Activated naive CD8-positive, alpha-beta T cell (primary cell): ENCODE measurements around the gene BABAM2.
"Not testable (repeated sequence)": the region's sequence is repeated elsewhere in the genome, so short reads cannot be mapped to it uniquely, and the experiment has no call there.

ENCODE experiments used
- H3K27ac Mint-ChIP-seq: one replicate; pipeline ENCODE4 v1.8.0; 2021; ENCODE audit warnings: mixed read lengths
- H3K27me3 Mint-ChIP-seq: one replicate; pipeline ENCODE4 v1.8.0; 2021; ENCODE audit warnings: mixed read lengths
- H3K36me3 Mint-ChIP-seq: one replicate; pipeline ENCODE4 v1.8.0; 2021; ENCODE audit warnings: mixed read lengths
- H3K4me1 Mint-ChIP-seq: one replicate; pipeline ENCODE4 v1.8.0; 2021; ENCODE audit warnings: low read depth, mixed read lengths
- H3K4me3 Mint-ChIP-seq: one replicate; pipeline ENCODE4 v1.8.0; 2021; ENCODE audit warnings: mild to moderate bottlenecking, mixed read lengths
- H3K9me3 Mint-ChIP-seq: one replicate; pipeline ENCODE4 v1.8.0; 2021; ENCODE audit warnings: low read depth, mixed read lengths

The BABAM2 gene

DNA sequence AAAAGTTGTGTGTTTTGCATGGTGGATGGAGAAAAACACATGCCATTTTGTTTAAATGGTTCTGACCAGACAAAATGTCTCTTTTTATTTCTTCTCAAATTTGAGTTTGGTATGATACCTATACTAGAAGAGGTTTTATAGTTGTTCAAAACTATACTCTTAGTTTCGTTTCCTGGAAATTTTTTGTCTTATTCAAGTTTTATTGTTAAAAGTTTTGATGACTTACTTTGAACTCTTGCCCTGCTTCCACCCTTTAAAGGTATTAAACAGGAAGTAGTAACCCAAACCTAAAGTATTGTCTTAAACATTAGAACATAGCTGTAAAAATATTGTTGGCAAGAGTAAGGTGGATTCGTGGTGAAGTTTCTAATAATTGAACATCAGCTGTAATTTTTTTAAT is 98.2 kb downstream of the BABAM2 start:
- peak overlapping the region; percentile 88 for H3K27ac Mint-ChIP-seq
- H3K36me3 Mint-ChIP-seq = peaks cover 20% of the 10 kb centered on the region
- no peaks in the 10 kb centered on the region for H3K9me3 Mint-ChIP-seq

DNA sequence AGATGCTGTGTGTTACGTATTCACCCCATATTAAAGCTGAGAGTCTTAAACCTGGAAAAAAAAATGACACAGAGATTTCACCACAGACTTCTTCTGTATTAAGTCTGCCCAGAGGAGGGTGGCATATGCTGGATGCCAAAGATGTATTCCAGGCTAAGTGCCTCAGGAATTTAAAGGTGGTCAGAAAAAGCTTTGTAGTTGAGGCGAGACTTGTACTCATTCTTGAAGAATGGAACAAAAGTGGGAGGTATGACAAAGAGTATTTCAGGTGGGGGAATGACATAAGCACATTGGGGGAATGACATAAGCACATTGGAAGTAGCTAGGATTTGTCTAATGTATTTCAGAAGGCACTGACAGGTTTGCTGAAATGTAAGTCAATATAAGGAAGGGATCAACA is 98.6 kb downstream of the BABAM2 start:
- Mint-ChIP-seq H3K36me3 (peaks cover 21% of the 10 kb centered on the region), H3K4me3 (no peak overlapping the region), H3K27me3 (no peaks in the 10 kb centered on the region), H3K4me1 (peaks cover 40% of the 10 kb centered on the region), H3K27ac (peak overlapping the region; percentile 88), H3K9me3 (no peaks in the 10 kb centered on the region)

More for the DNA sequence above, 98.2 kb downstream of the BABAM2 start:
- no peaks in the 10 kb centered on the region for H3K27me3 Mint-ChIP-seq
- H3K4me1 Mint-ChIP-seq = peaks cover 40% of the 10 kb centered on the region
- H3K4me3 Mint-ChIP-seq = peak overlapping the region; percentile 69

- no peak overlapping the region for H3K4me3 Mint-ChIP-seq
- no peaks in the 10 kb centered on the region for H3K27me3 Mint-ChIP-seq
- H3K27ac Mint-ChIP-seq = no peak overlapping the region
- H3K4me1 Mint-ChIP-seq = peaks cover 40% of the 10 kb centered on the region
- H3K9me3 Mint-ChIP-seq = peaks cover 4% of the 10 kb centered on the region
- H3K36me3 Mint-ChIP-seq = peaks cover 25% of the 10 kb centered on the region
Observed at GRCh38 chr2:27990030-27990590, 99.6 kb downstream of the BABAM2 start.

- Mint-ChIP-seq H3K27me3 (no peaks in the 10 kb centered on the region), H3K36me3 (peaks cover 28% of the 10 kb centered on the region), H3K27ac (no peak overlapping the region), H3K9me3 (peaks cover 4% of the 10 kb centered on the region), H3K4me1 (peaks cover 36% of the 10 kb centered on the region), H3K4me3 (no peak overlapping the region)
Observed at GRCh38 chr2:27991146-27991545, 100.6 kb downstream of the BABAM2 start.

GRCh38 chr2:27992787-27993401 is 102.4 kb downstream of the BABAM2 start:
- no peak overlapping the region for H3K4me3 Mint-ChIP-seq
- peaks cover 25% of the 10 kb centered on the region for H3K4me1 Mint-ChIP-seq
- peaks cover 30% of the 10 kb centered on the region for H3K36me3 Mint-ChIP-seq
- peaks cover 4% of the 10 kb centered on the region for H3K9me3 Mint-ChIP-seq
- H3K27me3 Mint-ChIP-seq = no peaks in the 10 kb centered on the region
- H3K27ac Mint-ChIP-seq = no peak overlapping the region

DNA sequence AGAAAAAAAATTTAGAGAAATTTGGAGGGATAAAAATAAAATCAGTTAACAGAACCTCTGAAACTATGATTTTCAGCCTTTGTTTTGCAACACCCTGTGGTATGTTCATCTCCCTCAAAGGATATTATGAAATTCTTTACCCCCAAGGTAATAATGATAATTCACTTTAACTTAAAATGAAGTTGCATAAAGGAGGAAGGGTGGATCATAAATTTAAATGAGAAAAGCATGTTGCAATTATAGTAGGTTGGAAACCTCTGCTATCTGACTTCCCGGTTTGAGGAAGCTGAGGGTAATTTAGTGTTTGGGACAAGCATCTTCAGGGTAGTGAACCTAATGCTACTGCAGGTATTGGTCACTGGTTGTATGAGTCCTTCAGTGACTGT is 102.9 kb downstream of the BABAM2 start:
- Mint-ChIP-seq H3K4me1 (peaks cover 21% of the 10 kb centered on the region), H3K9me3 (peaks cover 4% of the 10 kb centered on the region), H3K27me3 (no peaks in the 10 kb centered on the region), H3K4me3 (no peak overlapping the region), H3K36me3 (peaks cover 30% of the 10 kb centered on the region), H3K27ac (no peak overlapping the region)

GRCh38 chr2:27993950-27994728 is 103.6 kb downstream of the BABAM2 start:
- H3K4me3 Mint-ChIP-seq = no peak overlapping the region
- no peak overlapping the region for H3K27ac Mint-ChIP-seq
- peaks cover 4% of the 10 kb centered on the region for H3K9me3 Mint-ChIP-seq
- H3K36me3 Mint-ChIP-seq = peaks cover 29% of the 10 kb centered on the region
- H3K4me1 Mint-ChIP-seq = peaks cover 18% of the 10 kb centered on the region
- no peaks in the 10 kb centered on the region for H3K27me3 Mint-ChIP-seq

DNA sequence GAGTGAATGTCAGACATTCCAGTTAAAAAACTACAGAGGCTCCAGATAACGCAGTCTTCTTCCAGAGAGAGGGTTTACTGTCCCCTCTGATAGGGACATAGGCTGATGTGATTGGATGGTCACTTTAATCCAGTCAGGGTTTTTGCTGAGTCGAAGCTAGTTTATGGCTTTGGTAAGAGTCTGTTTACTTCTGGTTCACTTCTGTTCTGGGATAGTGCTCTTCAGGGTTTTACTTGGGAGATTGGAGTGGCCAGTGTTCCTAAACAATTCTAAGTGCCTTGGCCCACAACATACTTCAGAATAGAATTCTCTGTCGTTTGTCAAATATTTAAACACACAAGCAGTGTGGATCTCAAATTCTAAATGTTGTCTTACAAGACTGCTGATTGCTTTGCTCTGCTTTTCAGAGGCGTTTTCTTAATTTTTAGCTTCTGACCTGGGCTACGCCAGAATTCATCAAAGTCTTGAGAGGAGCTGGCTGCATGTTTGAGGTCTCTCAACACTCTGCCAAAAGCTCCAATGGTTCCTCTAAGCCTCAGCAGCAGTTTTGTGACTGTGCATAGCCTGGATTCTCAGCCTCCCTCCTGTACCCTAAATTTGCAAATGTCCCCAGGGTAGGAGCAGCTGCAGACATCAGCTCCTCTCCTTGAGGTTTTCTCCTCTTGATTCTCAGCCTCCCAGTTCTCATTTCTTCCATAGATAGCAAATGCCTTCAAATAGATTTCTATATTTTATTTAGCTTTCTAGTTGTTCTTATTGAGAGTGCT is 105.8 kb downstream of the BABAM2 start:
- peaks cover 4% of the 10 kb centered on the region for H3K9me3 Mint-ChIP-seq
- H3K27me3 Mint-ChIP-seq = no peaks in the 10 kb centered on the region
- no peak overlapping the region for H3K27ac Mint-ChIP-seq
- H3K4me1 Mint-ChIP-seq = peaks cover 10% of the 10 kb centered on the region
- H3K4me3 Mint-ChIP-seq = no peak overlapping the region
- H3K36me3 Mint-ChIP-seq = peaks cover 21% of the 10 kb centered on the region

- Mint-ChIP-seq H3K9me3 (no peaks in the 10 kb centered on the region), H3K4me3 (no peak overlapping the region), H3K36me3 (peaks cover 5% of the 10 kb centered on the region), H3K27ac (no peak overlapping the region), H3K27me3 (no peaks in the 10 kb centered on the region), H3K4me1 (peaks cover 21% of the 10 kb centered on the region)
Observed at GRCh38 chr2:28000287-28000686, 109.8 kb downstream of the BABAM2 start.

DNA sequence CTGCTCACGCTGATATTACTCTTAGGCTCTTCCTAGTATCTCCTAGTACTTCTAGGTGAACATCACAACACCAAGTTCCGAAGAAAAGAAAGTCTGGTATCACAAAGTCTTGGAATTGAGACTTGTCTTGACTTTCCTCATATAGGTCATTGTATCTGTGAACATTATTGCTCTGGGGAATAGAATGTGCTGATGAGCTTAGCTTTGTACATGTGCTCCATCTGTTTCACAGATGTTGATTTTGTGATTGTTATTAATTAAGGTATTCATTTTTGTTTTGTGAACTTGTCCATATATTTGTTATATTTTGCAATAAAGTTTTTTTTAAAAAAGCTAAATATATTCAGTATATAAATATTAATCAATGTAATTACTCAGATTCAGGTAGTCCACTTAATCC is 111.7 kb downstream of the BABAM2 start:
- Mint-ChIP-seq H3K4me1 (peaks cover 22% of the 10 kb centered on the region), H3K36me3 (no peaks in the 10 kb centered on the region), H3K27ac (no peak overlapping the region), H3K4me3 (no peak overlapping the region), H3K9me3 (no peaks in the 10 kb centered on the region), H3K27me3 (no peaks in the 10 kb centered on the region)

- peaks cover 16% of the 10 kb centered on the region for H3K4me1 Mint-ChIP-seq
- no peaks in the 10 kb centered on the region for H3K9me3 Mint-ChIP-seq
- H3K4me3 Mint-ChIP-seq = peak overlapping the region; percentile 23
- no peaks in the 10 kb centered on the region for H3K27me3 Mint-ChIP-seq
- no peak overlapping the region for H3K27ac Mint-ChIP-seq
- peaks cover 6% of the 10 kb centered on the region for H3K36me3 Mint-ChIP-seq
Observed at GRCh38 chr2:28004086-28004485, 113.6 kb downstream of the BABAM2 start.

- Mint-ChIP-seq H3K4me3 (no peak overlapping the region), H3K27ac (no peak overlapping the region), H3K27me3 (no peaks in the 10 kb centered on the region), H3K36me3 (peaks cover 8% of the 10 kb centered on the region), H3K4me1 (peaks cover 1% of the 10 kb centered on the region), H3K9me3 (no peaks in the 10 kb centered on the region)
Observed at GRCh38 chr2:28009732-28010131, 119.2 kb downstream of the BABAM2 start.

DNA sequence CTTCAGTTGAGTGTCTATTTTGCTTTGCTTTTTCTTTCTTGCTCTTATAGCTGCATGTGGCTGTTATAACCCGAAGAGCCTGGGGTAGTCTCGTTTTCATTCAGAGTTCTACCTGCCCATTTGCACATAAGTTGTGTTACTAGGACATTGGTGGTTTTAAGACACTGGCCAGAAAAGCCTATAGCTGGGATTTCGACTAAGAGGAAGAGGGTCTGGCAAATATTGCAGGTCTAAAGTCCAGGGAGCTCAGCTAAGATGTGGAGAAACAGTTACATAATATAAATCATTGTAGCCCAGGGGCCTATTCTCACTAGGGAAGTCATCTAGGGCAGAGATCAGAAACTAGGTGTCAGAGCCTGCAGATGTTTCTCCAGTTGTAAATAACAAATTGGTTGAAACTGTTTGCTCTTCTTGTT is 120.8 kb downstream of the BABAM2 start:
- Mint-ChIP-seq H3K4me1 (no peaks in the 10 kb centered on the region), H3K36me3 (peaks cover 11% of the 10 kb centered on the region), H3K4me3 (no peak overlapping the region), H3K9me3 (no peaks in the 10 kb centered on the region), H3K27ac (no peak overlapping the region), H3K27me3 (no peaks in the 10 kb centered on the region)

GRCh38 chr2:28018474-28018873 is 127.9 kb downstream of the BABAM2 start:
- not testable (repeated sequence) for H3K9me3 Mint-ChIP-seq, H3K4me3 Mint-ChIP-seq, H3K27ac Mint-ChIP-seq, H3K4me1 Mint-ChIP-seq, H3K27me3 Mint-ChIP-seq
- peaks cover 19% of the 10 kb centered on the region for H3K36me3 Mint-ChIP-seq

- H3K27me3 Mint-ChIP-seq, H3K9me3 Mint-ChIP-seq, H3K4me1 Mint-ChIP-seq, H3K4me3 Mint-ChIP-seq, H3K27ac Mint-ChIP-seq: not testable (repeated sequence)
- peaks cover 22% of the 10 kb centered on the region for H3K36me3 Mint-ChIP-seq
Observed at GRCh38 chr2:28019521-28019920, 129.0 kb downstream of the BABAM2 start.
